GM18861 (cell line): Measurements from ENCODE around the gene RPLP1.

Experiments used
- ATAC-seq: cut with Tn5 transposase; IDR thresholded peaks from one replicate; pipeline ENCODE4 v1.9.1; 2021; ENCODE audit not compliant: unreplicated experiment

Gene RPLP1

DNA sequence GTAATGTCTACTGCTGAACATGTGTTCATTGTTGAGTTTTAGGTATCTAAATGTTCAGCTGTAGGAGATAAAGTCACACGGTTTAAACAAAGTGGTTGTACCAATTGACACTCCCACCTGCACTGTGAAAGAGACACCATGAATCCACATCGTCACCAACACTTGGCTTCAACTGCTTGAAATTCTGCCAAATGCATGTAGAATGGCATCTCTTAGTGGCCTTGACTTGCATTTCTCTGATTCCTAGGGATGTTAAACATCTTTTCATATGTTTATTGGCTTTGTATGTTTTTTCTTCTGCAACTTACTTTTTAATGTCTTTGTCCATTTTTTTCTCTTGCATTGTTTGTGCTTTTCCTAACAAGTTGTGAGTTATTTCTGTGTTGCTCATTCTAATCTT, 43.4 kb downstream of the RPLP1 start:
- ATAC-seq, result no peak

DNA sequence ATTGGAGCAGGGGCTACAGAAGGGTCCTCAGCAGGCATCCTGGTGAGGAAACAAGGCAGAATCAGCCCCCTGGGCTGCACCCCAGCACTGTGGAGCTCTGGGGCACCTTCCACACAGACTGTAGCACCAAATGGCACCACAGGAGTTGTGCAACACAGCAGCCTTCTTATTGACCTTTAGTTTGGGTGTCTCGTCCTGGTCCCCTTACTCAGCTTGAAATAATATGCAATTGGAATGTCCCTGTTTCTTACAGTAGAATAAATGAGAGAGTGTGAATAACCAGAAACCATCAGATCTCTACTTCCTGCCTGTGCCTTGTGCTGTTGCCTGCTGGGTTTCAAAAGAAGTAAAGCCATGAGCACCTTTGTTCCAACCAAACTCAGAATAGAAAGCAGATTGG, 44.5 kb downstream of the RPLP1 start:
- ATAC-seq, result no peak

DNA sequence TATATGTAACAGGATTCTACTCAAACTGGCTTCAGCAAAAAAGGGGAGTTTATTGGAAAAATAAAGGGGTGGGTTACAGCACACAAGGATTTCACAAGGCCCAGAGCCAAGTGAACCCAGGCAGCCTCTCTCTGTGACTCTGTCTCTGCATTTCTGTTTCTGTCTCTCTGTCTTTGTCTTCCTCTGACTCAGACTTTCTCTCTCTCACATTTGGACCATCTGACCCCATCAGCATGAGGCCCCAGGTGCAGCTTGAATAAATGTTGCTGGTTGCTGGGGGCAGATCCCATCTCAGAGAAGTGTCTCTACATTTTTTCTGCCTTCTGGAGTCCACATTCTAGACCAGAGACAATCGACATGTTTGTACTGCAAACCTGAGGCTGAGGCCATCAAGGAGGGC, 45.0 kb downstream of the RPLP1 start:
- ATAC-seq, result no peak

DNA sequence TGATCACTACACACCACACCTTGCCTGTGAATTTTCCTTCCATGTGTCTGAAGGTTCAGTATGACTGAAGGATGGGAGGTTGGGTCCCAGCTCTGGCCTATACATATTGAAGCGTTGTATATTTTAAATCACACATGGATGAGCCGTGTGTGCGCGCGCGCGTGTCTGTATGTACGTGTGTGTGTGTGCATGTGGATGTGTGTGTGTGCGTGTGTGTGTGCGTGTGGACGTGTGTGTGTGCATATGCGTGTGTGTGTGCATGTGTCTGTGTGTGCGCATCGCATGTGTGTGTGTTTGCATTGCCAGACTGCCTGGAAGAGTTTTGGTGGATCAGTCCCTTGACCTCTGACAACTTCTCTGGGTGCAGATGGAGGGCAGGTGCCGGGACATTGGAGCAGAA, 45.7 kb downstream of the RPLP1 start:
- no peak for ATAC-seq

DNA sequence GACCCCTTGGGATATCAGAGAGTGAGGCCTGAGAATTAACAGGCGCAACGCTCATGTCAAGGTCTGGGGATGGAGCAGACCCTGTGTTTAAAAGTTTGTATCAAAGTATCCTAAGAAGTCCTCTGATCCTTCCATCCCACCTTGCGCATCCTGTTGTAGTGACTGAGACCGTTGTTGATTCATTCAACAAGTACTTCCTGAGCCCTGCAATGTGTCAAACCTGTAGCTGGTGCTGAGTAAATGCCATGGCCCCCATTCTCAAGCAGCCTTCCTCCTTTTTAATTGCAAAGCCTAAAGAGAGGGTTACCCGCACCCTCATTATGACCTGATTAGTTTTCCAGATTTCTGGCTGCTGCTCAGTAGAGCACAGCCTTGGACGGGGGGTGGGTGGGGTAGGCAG, 46.4 kb downstream of the RPLP1 start:
- ATAC-seq, result no peak

DNA sequence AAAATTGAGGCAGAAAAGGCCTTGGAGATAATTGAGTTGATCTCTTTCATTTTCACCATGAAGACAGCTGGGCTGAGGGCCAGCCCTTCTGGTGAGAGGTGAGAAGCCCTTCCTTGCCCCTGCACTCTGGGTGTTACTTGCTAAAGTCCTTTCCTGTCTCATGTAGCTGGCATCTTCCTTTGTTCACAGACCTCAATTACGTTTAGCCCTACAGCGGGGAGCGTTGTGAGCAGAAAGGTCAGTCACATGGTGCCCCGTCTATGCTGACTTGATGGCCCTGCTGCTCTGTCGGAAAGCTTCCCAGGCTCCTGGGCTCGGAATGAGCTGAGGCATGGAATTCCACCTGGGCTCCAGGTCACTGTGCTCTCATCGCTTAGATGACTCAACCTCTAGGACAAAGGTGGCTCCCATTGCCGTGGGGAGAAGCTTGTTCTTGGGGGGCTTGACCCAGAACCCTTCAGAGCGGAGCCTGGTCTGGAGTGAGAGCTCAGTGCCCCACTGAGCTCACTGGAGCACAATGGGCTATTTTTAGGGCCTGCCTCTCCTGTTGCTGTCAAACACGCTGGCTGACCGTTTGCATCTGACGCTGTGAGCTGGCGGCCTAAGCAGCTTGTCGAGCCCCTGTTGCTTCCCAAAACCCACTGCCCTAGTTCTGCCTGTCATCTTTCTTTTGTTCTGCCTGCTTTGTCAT, 47.0 kb downstream of the RPLP1 start:
- ATAC-seq, result no peak

DNA sequence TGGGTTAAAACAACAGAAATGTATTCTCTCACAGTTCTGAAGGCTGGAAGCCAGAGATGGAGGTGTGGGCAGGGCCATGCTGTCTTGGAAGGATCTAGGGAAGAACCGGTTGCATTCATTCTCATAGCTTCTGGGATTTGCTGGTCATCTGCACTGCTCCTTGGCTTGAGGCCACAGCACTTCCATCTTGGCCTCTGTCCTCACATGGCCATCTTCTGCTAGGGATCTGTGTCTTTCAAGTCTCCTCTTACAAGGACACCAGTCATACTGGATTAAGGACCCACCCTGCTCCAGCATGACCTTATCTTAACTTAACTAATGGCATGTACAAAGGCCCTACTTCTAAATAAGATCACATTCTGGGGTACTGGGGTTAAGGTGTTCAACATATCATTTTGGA, 47.7 kb downstream of the RPLP1 start:
- no peak for ATAC-seq

DNA sequence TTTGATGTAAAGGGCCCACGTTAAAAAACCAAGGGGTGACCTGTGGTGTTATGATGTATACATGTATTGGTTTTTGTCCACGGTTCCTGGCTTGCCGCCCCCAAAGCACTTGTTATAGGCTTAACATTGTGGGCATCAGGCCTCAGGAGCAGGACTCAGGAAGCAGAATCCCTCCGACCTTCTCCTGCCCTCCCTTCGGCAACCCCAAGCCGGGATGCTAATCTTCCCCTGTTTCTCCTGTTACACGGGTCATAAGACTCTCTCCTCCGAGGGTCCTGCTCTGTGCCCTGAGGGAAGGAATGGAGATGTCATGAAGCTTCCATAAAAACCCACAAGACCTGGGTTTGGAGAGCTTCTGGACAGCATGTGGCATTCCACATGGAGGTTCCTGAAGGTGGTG, 48.8 kb downstream of the RPLP1 start:
- no peak for ATAC-seq

DNA sequence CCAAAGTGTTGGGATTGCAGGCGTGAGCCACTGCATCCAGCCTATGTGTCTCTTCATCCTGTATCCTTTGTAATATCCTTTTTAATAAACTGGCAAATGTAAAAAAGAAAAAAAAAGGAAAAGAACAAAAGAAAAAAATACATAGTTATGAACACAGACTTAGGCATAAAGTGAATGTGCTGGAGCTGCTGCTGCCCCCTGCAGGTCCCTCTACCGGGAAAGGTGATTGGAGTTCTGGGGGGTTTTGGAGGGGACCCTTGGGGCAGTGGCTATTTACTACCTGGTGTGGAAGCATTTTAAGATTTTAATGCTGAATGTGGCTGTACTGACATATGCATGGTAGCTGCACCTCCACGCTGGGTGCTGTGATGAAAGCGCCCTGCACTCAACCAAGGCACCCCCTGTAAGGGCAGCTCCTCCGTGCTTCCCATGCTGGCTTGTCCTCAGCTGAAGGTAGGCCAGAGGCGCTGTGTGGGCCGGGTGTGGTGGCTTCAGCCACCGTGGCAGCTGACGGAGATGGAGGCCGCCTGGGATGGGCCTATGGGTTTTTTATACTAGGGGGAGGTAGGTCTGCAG, 49.9 kb downstream of the RPLP1 start:
- ATAC-seq, result no peak

DNA sequence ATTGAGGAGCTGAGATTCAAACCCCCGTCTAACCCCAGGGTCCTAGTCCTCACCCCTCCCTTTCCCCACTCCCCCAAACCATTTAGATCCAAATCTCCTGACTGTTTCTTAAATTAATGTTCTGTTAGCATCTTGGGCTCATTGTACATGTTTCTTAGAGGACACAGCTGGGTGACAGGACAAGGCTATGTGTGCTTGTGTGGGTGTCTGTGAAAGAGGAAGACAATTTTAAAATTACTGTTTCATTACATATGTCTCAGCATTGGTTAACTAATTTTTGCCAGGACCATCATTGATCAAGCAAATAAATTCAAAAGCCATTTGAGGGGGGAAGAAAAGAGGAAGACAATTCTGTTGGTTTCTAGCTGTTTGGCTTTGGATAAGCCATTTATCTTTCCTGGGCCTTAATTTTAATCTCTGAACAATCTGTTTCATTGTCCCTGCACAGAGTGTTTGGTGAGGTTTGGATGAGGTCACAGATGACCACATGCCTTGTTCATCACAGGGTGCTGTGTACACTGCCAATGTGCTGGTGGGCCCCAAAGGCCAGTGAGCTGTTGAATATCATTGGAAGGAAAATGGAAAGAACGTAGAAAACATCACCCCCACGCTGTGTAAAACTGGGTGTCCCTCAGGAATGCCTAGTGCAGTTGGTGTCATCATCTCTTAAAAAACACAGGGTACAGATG, 51.9 kb downstream of the RPLP1 start:
- ATAC-seq, result no peak
